K562 treated with DMSO at 1 percent for 4 hours (cell line): ENCODE measurements around the gene F3. TPM values are rescaled to one million over a fixed set of nuclear protein-coding genes. Genes with fewer than 3 reads are reported as not detected.

Experiments used
- total RNA-seq: library from RNA; unstranded; fragments of 300-600 nt; gene quantifications from 2 replicates; pipeline ENCODE4 v1.2.3, GENCODE V29; 2022; ENCODE audit not compliant: insufficient read depth

F3 gene
- not detected in 2 replicates for total RNA-seq

DNA sequence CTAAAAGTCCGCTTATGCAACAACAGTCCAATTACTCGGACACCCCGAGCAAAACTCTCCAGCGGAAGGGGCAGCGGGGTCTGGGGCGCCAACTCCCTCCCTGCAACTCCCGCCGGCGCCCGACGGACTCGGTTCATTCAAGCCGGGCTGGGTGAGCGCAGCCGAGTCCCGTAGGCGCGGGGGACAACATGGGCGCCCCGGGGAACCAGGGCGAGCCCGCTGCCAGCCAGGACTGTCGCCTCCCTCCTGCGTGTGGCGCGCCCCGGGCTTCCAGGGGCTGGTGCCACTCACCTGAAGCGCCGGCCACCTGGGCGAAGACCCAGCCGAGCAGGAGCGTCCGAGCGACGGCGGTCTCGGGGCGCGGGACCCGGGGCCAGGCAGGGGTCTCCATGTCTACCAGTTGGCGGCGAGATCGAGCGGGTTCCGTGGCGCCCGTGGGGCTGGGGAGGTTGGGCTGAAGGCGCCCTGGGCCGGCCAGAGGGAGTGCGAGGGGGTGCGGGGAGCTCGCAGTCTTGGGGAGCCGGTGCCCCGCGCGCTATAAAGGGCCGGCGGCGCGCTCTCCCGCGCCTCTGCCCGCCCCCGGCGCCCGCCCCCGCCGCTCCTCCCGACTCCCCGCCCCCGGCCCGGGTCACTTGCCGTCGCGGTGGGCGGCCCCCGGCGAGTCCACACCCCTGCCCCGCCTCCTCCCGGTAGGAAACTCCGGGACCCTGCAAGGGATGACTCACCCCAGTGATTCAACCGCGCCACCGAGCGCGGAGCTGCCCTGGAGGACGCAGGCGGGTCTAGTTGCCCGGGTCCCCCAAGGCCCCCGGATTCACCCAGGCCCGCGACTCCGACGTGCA is at the start of gene F3:
Gene F3, minus strand, starts transcription at position 514 of the 842 bp plus-strand sequence. Its CDS starts 123 bp downstream, at position 391.

Other genes starting within 250 kb of the F3 start
- gene ABCD3, start 123.4 kb downstream of the F3 start, total RNA-seq: 10.7 and 11.5 TPM in 2 replicates